Neural progenitor cell (in vitro differentiated cells): ENCODE results near the gene MPP4.

Source experiments
- CTCF ChIP-seq: fragments of 200-600 bp; sonication (generic); IDR thresholded peaks from 2 replicates; pipeline ENCODE4 v1.5.1; 2017; ENCODE audit warnings: antibody characterized with exemption, mild to moderate bottlenecking
- EZH2phosphoT487 ChIP-seq: fragments of 200-600 bp; sonication (generic); IDR thresholded peaks from 2 replicates; pipeline ENCODE4 v1.6.1; 2017; ENCODE audit warnings: antibody characterized with exemption

- no peak for TF ChIP-seq CTCF
- no peak for TF ChIP-seq EZH2phosphoT487
These were observed 43.6 kb downstream of the MPP4 start for GRCh38 chr2:201654616-201655384.
